Choroid plexus epithelial cell (primary cell): ENCODE measurements around the gene FRMD8.

Experiments
- DNase-seq: peaks from one replicate; pipeline ENCODE4 v3.0.0-alpha.2; 2010; ENCODE audit warnings: low read depth
- H3K4me3 ChIP-seq: 2 replicates; pipeline ENCODE4 v1.5.1; 2011; ENCODE audit warnings: low read depth, mild to moderate bottlenecking, control low read depth, low read length, moderate library complexity
- CTCF ChIP-seq: conservative IDR thresholded peaks from 2 replicates; pipeline ENCODE4 v1.5.1; 2011; ENCODE audit warnings: low read depth, mild to moderate bottlenecking, control low read depth, inconsistent platforms, low read length, moderate library complexity

Gene FRMD8

DNA sequence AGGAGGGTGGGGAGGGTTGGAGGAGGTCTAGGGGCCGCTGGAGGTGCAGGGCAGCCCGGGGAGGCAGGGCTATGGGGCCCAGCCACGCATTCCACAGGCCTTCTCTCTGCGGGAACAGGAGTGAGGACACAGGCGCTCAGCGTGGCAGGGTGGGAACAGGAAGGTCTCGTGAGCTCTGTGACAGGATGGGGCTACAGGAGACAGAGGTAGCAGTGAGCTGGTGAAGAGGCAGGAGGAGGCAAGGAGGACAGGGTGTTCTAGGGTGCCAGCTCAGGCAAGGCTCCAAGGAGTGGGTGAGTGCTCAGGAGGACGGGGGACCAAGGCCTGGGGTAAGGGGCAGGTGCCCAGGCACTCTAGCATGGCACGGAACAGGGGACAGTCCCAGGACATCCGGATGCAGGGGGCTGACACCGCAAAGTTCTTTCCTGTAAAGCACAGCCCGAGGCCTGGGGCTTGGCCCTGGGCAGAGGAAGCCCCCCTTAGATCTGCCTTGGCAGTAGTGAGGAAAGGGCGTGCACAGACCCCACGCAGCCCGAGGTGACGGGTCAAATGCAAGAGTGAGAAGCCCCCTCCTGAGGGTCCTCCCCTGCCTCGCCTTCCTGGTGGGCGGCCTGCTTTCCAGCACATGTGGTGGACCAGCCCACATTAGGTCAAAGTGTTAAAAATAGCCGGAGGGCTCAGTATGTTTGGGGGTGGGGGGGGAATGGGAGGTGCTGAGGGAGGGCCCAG lies 31.4 kb downstream of the FRMD8 start:
- DNase-seq = peak; percentile 82
- peak overlapping the region; percentile 23 for H3K4me3 ChIP-seq
- TF ChIP-seq CTCF = no peak

DNA sequence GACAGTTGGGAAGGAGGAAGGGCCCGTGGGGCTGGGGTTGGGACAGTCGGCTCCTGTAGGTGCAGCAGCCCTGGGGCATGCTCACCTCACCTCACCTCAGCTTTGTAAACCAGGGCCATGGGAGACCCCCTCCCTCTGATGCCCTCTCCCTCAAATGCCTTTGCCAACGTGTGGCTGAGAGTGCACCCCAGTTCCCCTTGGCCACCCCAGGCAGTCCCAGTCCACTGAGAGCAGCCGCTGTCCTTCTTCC lies 31.9 kb downstream of the FRMD8 start:
- no peak for TF ChIP-seq CTCF
- DNase-seq = no peak
- H3K4me3 ChIP-seq = peak overlapping the region; percentile 30

GRCh38 chr11:65418681-65419459 lies 32.4 kb downstream of the FRMD8 start:
- peak; percentile 100 for DNase-seq
- TF ChIP-seq CTCF = no peak
- H3K4me3 ChIP-seq = peak overlapping the region; percentile 32

- DNase-seq = no peak
- H3K4me3 ChIP-seq = peak overlapping the region; percentile 32
- TF ChIP-seq CTCF = no peak
These were observed 33.0 kb downstream of the FRMD8 start for GRCh38 chr11:65419460-65419771.

- DNase-seq = peak; percentile 99
- no peak overlapping the region for H3K4me3 ChIP-seq
- TF ChIP-seq CTCF = no peak
These were observed 33.5 kb downstream of the FRMD8 start for GRCh38 chr11:65419772-65420481.

- TF ChIP-seq CTCF = no peak
- H3K4me3 ChIP-seq = peak overlapping the region; percentile 0
- DNase-seq = no peak
These were observed 34.1 kb downstream of the FRMD8 start for GRCh38 chr11:65420506-65420905.
